ENCODE measurements around the gene C1orf21.

The C1orf21 gene

GRCh38 chr1:184479435-184480167, 92.8 kb downstream of the C1orf21 start:
- in situ Hi-C loops (cut with MboI; ENCODE audit: low pct_unique_long_range_greater_than_20kb, low sequenced_read_pairs, unreplicated experiment) = no loop called here
- no peak for TF ChIP-seq CTCF (IDR thresholded peaks at IDR 0.05; ENCODE audit: extremely low read depth, insufficient read depth, missing control alignments)
- no peak for DNase-seq (ENCODE audit: low spot score)

GRCh38 chr1:184480736-184481135, 93.9 kb downstream of the C1orf21 start:
- no peak for TF ChIP-seq CTCF (IDR thresholded peaks at IDR 0.05; ENCODE audit: extremely low read depth, insufficient read depth, missing control alignments)
- DNase-seq (ENCODE audit: low spot score) = no peak
- in situ Hi-C loops (cut with MboI; ENCODE audit: low pct_unique_long_range_greater_than_20kb, low sequenced_read_pairs, unreplicated experiment) = no loop called here

GRCh38 chr1:184482136-184482535, 95.3 kb downstream of the C1orf21 start:
- DNase-seq (ENCODE audit: low spot score) = no peak
- TF ChIP-seq CTCF (IDR thresholded peaks at IDR 0.05; ENCODE audit: extremely low read depth, insufficient read depth, missing control alignments) = no peak
- in situ Hi-C loops (cut with MboI; ENCODE audit: low pct_unique_long_range_greater_than_20kb, low sequenced_read_pairs, unreplicated experiment) = no loop called here

- no peak for TF ChIP-seq CTCF (IDR thresholded peaks at IDR 0.05; ENCODE audit: extremely low read depth, insufficient read depth, missing control alignments)
- DNase-seq (ENCODE audit: low spot score) = no peak
- in situ Hi-C loops (cut with MboI; ENCODE audit: low pct_unique_long_range_greater_than_20kb, low sequenced_read_pairs, unreplicated experiment) = no loop called here
These were observed 96.4 kb downstream of the C1orf21 start for GRCh38 chr1:184483101-184483683.

- in situ Hi-C loops (cut with MboI; ENCODE audit: low pct_unique_long_range_greater_than_20kb, low sequenced_read_pairs, unreplicated experiment) = no loop called here
- DNase-seq (ENCODE audit: low spot score) = no peak
- no peak for TF ChIP-seq CTCF (IDR thresholded peaks at IDR 0.05; ENCODE audit: extremely low read depth, insufficient read depth, missing control alignments)
These were observed 99.2 kb downstream of the C1orf21 start for GRCh38 chr1:184485751-184486723.

- no peak for DNase-seq (ENCODE audit: low spot score)
- no peak for TF ChIP-seq CTCF (IDR thresholded peaks at IDR 0.05; ENCODE audit: extremely low read depth, insufficient read depth, missing control alignments)
- in situ Hi-C loops (cut with MboI; ENCODE audit: low pct_unique_long_range_greater_than_20kb, low sequenced_read_pairs, unreplicated experiment) = no loop called here
These were observed 100.1 kb downstream of the C1orf21 start for GRCh38 chr1:184486761-184487445.
